ENCODE measurements around the gene HIPK4. TPM values are rescaled to one million over a fixed set of nuclear protein-coding genes. Genes with fewer than 3 reads are reported as not detected.

HIPK4 gene
- total and polyA plus RNA-seq, 9 of the 15 experiments (the other 6 are each of a cell fraction or from before 2014, with no cell fraction given) = 0.06 to 0.09 TPM; not detected in 7

GRCh38 chr19:40420766-40421765, 31.1 kb upstream of the HIPK4 start (continued):
- TF ChIP-seq PCBP2 (IDR thresholded peaks at IDR 0.05; ENCODE audit: low read depth, low read length, poor library complexity, severe bottlenecking) = no peak
- peak; percentile 7 to 55; a peak in 1 of 4 replicates for TF ChIP-seq TBL1XR1 (IDR thresholded peaks at IDR 0.05; ENCODE audit: low read length in 2 of 2)
- TF ChIP-seq RBBP5 (IDR thresholded peaks at IDR 0.05; ENCODE audit: borderline replicate concordance, insufficient read depth, low read length, poor library complexity, severe bottlenecking) = peak; percentile 47
- no peak for TF ChIP-seq CEBPG (CRISPR knock-in tag; IDR thresholded peaks at IDR 0.05)
- TF ChIP-seq CEBPG (tag; conservative IDR thresholded peaks at IDR 0.05 in 1 of 2, IDR thresholded peaks at IDR 0.05 in 1 of 2) = no peak
- TF ChIP-seq IRF9 (tag; IDR thresholded peaks at IDR 0.05) = no peak
- 0 out of 2 replicates have a peak, but pooled peaks have one; percentile 70 for TF ChIP-seq RHOXF2B (CRISPR knock-in tag; conservative IDR thresholded peaks at IDR 0.05)
- TF ChIP-seq HDAC2 (IDR thresholded peaks at IDR 0.05) = no peak
- no peak for TF ChIP-seq GABPB2 (CRISPR knock-in tag; conservative IDR thresholded peaks at IDR 0.05)
- TF ChIP-seq CREB5 (CRISPR knock-in tag; IDR thresholded peaks at IDR 0.05) = no peak
- TF ChIP-seq CSDE1 (IDR thresholded peaks at IDR 0.05) = no peak
- TF ChIP-seq NR0B1 (IDR thresholded peaks at IDR 0.05; ENCODE audit: partially characterized antibody) = no peak
- peak; percentile 55 for TF ChIP-seq RNF2 (IDR thresholded peaks at IDR 0.05)
- TF ChIP-seq ASH1L (IDR thresholded peaks at IDR 0.05; ENCODE audit: borderline replicate concordance, low read depth, partially characterized antibody) = no peak
- TF ChIP-seq MAX (CRISPR knock-in tag; IDR thresholded peaks at IDR 0.05) = peak; percentile 82
- TF ChIP-seq ZNF668 (CRISPR knock-in tag; IDR thresholded peaks at IDR 0.05) = no peak
- TF ChIP-seq ZKSCAN1 (IDR thresholded peaks at IDR 0.05; ENCODE audit: low read depth, low read length) = peak; percentile 13; the same call in 1 of the 2 replicates
- TF ChIP-seq NFE2L1 (tag; IDR thresholded peaks at IDR 0.05; ENCODE audit: borderline replicate concordance, low read depth) = no peak
- TF ChIP-seq NFIC (IDR thresholded peaks at IDR 0.05) = peak; percentile 79
- no peak for TF ChIP-seq PPARD (CRISPR knock-in tag; IDR thresholded peaks at IDR 0.05)
- no peak for TF ChIP-seq CHD4 (IDR thresholded peaks at IDR 0.05; ENCODE audit: insufficient read depth, insufficient replicate concordance, low read depth, low read length, poor library complexity, severe bottlenecking)
- 0 out of 2 replicates have a peak, but pooled peaks have one; percentile 18 for TF ChIP-seq JUN (IDR thresholded peaks at IDR 0.05; ENCODE audit: borderline replicate concordance, low read depth, low read length)
- no peak for TF ChIP-seq JUN (CRISPR knock-in tag; IDR thresholded peaks at IDR 0.05; ENCODE audit: borderline replicate concordance)
- TF ChIP-seq CBFA2T2 (conservative IDR thresholded peaks at IDR 0.05) = peak; percentile 48

Data from K562 (cell line).